HCT116 (cell line): ENCODE measurements around the gene PDGFD.

Experiments
- CTCF ChIP-seq, 3 experiments: fragments of 200-600 bp in 1 of 3; sonication (generic) in 1 of 3; IDR thresholded peaks in 2 of 3; conservative IDR thresholded peaks in 1 of 3; 2 replicates each; pipeline ENCODE4 v1.5.1; 2012 to 2017; ENCODE audit warnings: low read depth in 2 of 3, low read length in 2 of 3, antibody characterized with exemption in 1 of 3, borderline replicate concordance in 1 of 3, control low read depth in 1 of 3, mild to moderate bottlenecking in 1 of 3, mixed read lengths in 1 of 3, mixed run types in 1 of 3, moderate library complexity in 1 of 3; ENCODE audit not compliant: insufficient read depth in 1 of 3
- JUND ChIP-seq: IDR thresholded peaks from 2 replicates; pipeline ENCODE4 v1.6.1; 2012
- POLR2A ChIP-seq: IDR thresholded peaks from 2 replicates; pipeline ENCODE4 v1.7.0; 2011; ENCODE audit warnings: borderline replicate concordance; ENCODE audit not compliant: insufficient read depth, insufficient read length; ENCODE audit errors: extremely low read depth
- RAD21 ChIP-seq: IDR thresholded peaks from 2 replicates; pipeline ENCODE4 v1.6.1; 2012; ENCODE audit warnings: low read depth, mild to moderate bottlenecking
- SIN3A ChIP-seq: IDR thresholded peaks from 2 replicates; pipeline ENCODE4 v1.6.1; 2012; ENCODE audit warnings: low read depth
- YY1 ChIP-seq: IDR thresholded peaks from 2 replicates; pipeline ENCODE4 v1.6.1; 2011; ENCODE audit warnings: low read length, low read depth, moderate library complexity, mild to moderate bottlenecking; ENCODE audit not compliant: insufficient replicate concordance; ENCODE audit errors: extremely low read depth
- TF ChIP-seq, protein P1 (sequence below): IDR thresholded peaks from 2 replicates; pipeline ENCODE4 v1.6.1; 2012

GRCh38 chr11:103889679-103890078 lies 274.3 kb downstream of the PDGFD start:
- no peak for TF ChIP-seq YY1
- no peak for TF ChIP-seq SIN3A
- TF ChIP-seq CTCF (IDR thresholded peaks at IDR 0.05 in 2 of 3, conservative IDR thresholded peaks at IDR 0.05 in 1 of 3; ENCODE audit: borderline replicate concordance in 1 of 3, insufficient read depth in 1 of 3, low read depth in 2 of 3, low read length in 2 of 3): no peak
- no peak for TF ChIP-seq RAD21
- no peak for TF ChIP-seq JUND
- no peak for TF ChIP-seq POLR2A
- TF ChIP-seq, protein P1, sequence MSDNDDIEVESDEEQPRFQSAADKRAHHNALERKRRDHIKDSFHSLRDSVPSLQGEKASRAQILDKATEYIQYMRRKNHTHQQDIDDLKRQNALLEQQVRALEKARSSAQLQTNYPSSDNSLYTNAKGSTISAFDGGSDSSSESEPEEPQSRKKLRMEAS: no peak
